H1 (cell line): ENCODE data around the gene HNRNPDL. TPM values are rescaled to one million over a fixed set of nuclear protein-coding genes. Genes with fewer than 3 reads are reported as not detected.
A peak's percentile ranks its signal among the peaks of the same experiment; 100 is the strongest.

Experiments
- CTCF ChIA-PET: fragments of 300-600 bp; sonication (Branson Sonifier 250); formaldehyde crosslinking; loops from one replicate; lab custom pipeline; 2021; ENCODE audit not compliant: partially characterized antibody; lab: Charles Lee
- POLR2A ChIA-PET: fragments of 300-600 bp; sonication (Branson Sonifier 250); formaldehyde crosslinking; loops from one replicate; lab custom pipeline; 2021; ENCODE audit warnings: inconsistent platforms; ENCODE audit not compliant: partially characterized antibody; lab: Charles Lee
- DNase-seq, 2 experiments: peaks; one replicate each; pipeline versions ENCODE4 v3.0.0 to v3.0.0-alpha.2; 2010 to 2022; ENCODE audit warnings: low spot score in 2 of 2, low read depth in 1 of 2, mixed read lengths in 1 of 2
- FAIRE-seq: peaks from 2 replicates; lab custom pipeline; 2011; peaks lifted over from hg19 to GRCh38; lab: Jason Lieb, UNC
- H2AFZ ChIP-seq: 2 replicates; pipeline ENCODE4 v1.8.1; 2012; ENCODE audit warnings: low read length, inconsistent platforms
- H2AK5ac ChIP-seq: 2 replicates; pipeline ENCODE4 v1.6.1; 2013; ENCODE audit warnings: low read depth, low read length
- H2BK120ac ChIP-seq: replicated peaks from 2 replicates; pipeline ENCODE3; 2013; ENCODE audit warnings: low read depth, low read length, inconsistent platforms
- H2BK12ac ChIP-seq: 2 replicates; pipeline ENCODE4 v1.6.1; 2013; ENCODE audit warnings: low read depth, low read length
- H2BK15ac ChIP-seq: 2 replicates; pipeline ENCODE4 v1.6.1; 2013; ENCODE audit warnings: low read length
- H2BK20ac ChIP-seq: 2 replicates; pipeline ENCODE4 v1.6.1; 2013; ENCODE audit warnings: low read length
- H2BK5ac ChIP-seq: 2 replicates; pipeline ENCODE4 v1.6.1; 2013; ENCODE audit warnings: low read depth, low read length
- H3K14ac ChIP-seq: 2 replicates; pipeline ENCODE4 v1.6.1; 2013; ENCODE audit warnings: inconsistent platforms; ENCODE audit not compliant: insufficient read length
- H3K18ac ChIP-seq: 2 replicates; pipeline ENCODE4 v1.6.1; 2013; ENCODE audit warnings: low read length; ENCODE audit errors: extremely low read depth
- H3K23ac ChIP-seq: 2 replicates; pipeline ENCODE4 v1.6.1; 2013; ENCODE audit warnings: inconsistent platforms; ENCODE audit not compliant: insufficient read length
- H3K23me2 ChIP-seq: 2 replicates; pipeline ENCODE4 v1.6.1; 2013; ENCODE audit warnings: low read depth, low read length
- H3K27ac ChIP-seq: 2 replicates; pipeline ENCODE4 v1.6.1; 2011; ENCODE audit warnings: low read depth, low read length, inconsistent platforms
- H3K27me3 ChIP-seq, 4 experiments: replicated peaks in 1 of 4; 1 replicate in 1 of 4; 2 replicates in 3 of 4; pipeline versions ENCODE4 v1.6.1 to v1.8.1; 2011 to 2013; ENCODE audit warnings: low read length in 3 of 4, mild to moderate bottlenecking in 3 of 4, inconsistent platforms in 2 of 4, mixed read lengths in 2 of 4, moderate library complexity in 1 of 4; ENCODE audit not compliant: control insufficient read depth in 3 of 4, insufficient read depth in 3 of 4; ENCODE audit errors: extremely low read depth in 1 of 4
- H3K36me3 ChIP-seq, 4 experiments: 2 replicates each; pipeline versions ENCODE4 v1.6.1 to v1.8.1; 2011 to 2013; ENCODE audit warnings: mild to moderate bottlenecking in 4 of 4, low read length in 3 of 4, moderate library complexity in 2 of 4, control low read depth in 1 of 4, inconsistent platforms in 1 of 4; ENCODE audit not compliant: insufficient read depth in 4 of 4, control insufficient read depth in 2 of 4
- H3K4ac ChIP-seq: replicated peaks from 2 replicates; pipeline ENCODE3; 2013; ENCODE audit warnings: low read length, low read depth, mixed read lengths, inconsistent platforms; ENCODE audit not compliant: insufficient read length
- H3K4me1 ChIP-seq, 4 experiments: replicated peaks in 1 of 4; 1 replicate in 1 of 4; 2 replicates in 3 of 4; pipeline versions ENCODE4 v1.6.1 to v1.8.1; 2011 to 2013; ENCODE audit warnings: low read length in 3 of 4, inconsistent platforms in 2 of 4, mixed read lengths in 1 of 4; ENCODE audit not compliant: insufficient read depth in 4 of 4, control insufficient read depth in 3 of 4
- H3K4me2 ChIP-seq, 2 experiments: 2 replicates each; pipeline versions ENCODE4 v1.6.1 to v1.8.1; 2011 to 2013; ENCODE audit warnings: low read depth in 2 of 2, low read length in 2 of 2, control low read depth in 1 of 2, inconsistent platforms in 1 of 2, mild to moderate bottlenecking in 1 of 2; ENCODE audit not compliant: insufficient read depth in 1 of 2
- H3K4me3 ChIP-seq, 4 experiments: fragments of 200-600, 300-600 bp in 1 of 4; sonication (generic), shearing (Covaris generic), sonication (Bioruptor Twin) in 1 of 4; 2 replicates each; pipeline versions ENCODE4 v1.5.1 to v1.8.1; 2011 to 2016; ENCODE audit warnings: low read length in 4 of 4, low read depth in 3 of 4, control low read depth in 2 of 4, inconsistent platforms in 2 of 4, mild to moderate bottlenecking in 2 of 4, mixed read lengths in 1 of 4, moderate library complexity in 1 of 4; ENCODE audit not compliant: insufficient read depth in 2 of 4; ENCODE audit errors: extremely low read depth in 1 of 4
- H3K56ac ChIP-seq: replicated peaks from 2 replicates; pipeline ENCODE3; 2013; ENCODE audit warnings: low read depth, mild to moderate bottlenecking, mixed read lengths, low read length, inconsistent platforms; ENCODE audit not compliant: insufficient read length
- H3K79me1 ChIP-seq: 2 replicates; pipeline ENCODE4 v1.6.1; 2013; ENCODE audit warnings: low read depth, low read length, control low read depth
- H3K79me2 ChIP-seq, 2 experiments: 2 replicates each; pipeline versions ENCODE4 v1.6.1 to v1.8.1; 2012 to 2013; ENCODE audit warnings: low read length in 2 of 2, mild to moderate bottlenecking in 2 of 2, inconsistent platforms in 1 of 2; ENCODE audit not compliant: insufficient read depth in 2 of 2, control insufficient read depth in 1 of 2
- H3K9ac ChIP-seq, 4 experiments: replicated peaks in 1 of 4; 1 replicate in 1 of 4; 2 replicates in 3 of 4; pipeline versions ENCODE4 v1.6.1 to v1.8.1; 2011 to 2013; ENCODE audit warnings: low read depth in 3 of 4, low read length in 3 of 4, control low read depth in 2 of 4, mild to moderate bottlenecking in 2 of 4, moderate library complexity in 2 of 4, inconsistent platforms in 1 of 4; ENCODE audit errors: extremely low read depth in 1 of 4
- H3K9me3 ChIP-seq, 2 experiments: 2 replicates each; pipeline versions ENCODE4 v1.6.1 to v1.8.1; 2012 to 2013; ENCODE audit warnings: mild to moderate bottlenecking in 2 of 2, moderate library complexity in 2 of 2, control low read depth in 1 of 2, inconsistent platforms in 1 of 2, low read depth in 1 of 2, low read length in 1 of 2, mixed read lengths in 1 of 2; ENCODE audit not compliant: insufficient read depth in 2 of 2
- H4K20me1 ChIP-seq, 2 experiments: replicated peaks in 1 of 2; 2 replicates each; pipeline versions ENCODE3 to v1.8.1; 2011 to 2013; ENCODE audit warnings: inconsistent platforms in 2 of 2, low read length in 2 of 2, mild to moderate bottlenecking in 1 of 2; ENCODE audit not compliant: insufficient read depth in 2 of 2, control insufficient read depth in 1 of 2
- H4K5ac ChIP-seq: 2 replicates; pipeline ENCODE4 v1.6.1; 2013; ENCODE audit warnings: low read length, low read depth, mixed read lengths, inconsistent platforms; ENCODE audit not compliant: insufficient read length
- H4K8ac ChIP-seq: 2 replicates; pipeline ENCODE4 v1.8.0; 2013; ENCODE audit warnings: mild to moderate bottlenecking, moderate library complexity, low read length, inconsistent platforms; ENCODE audit not compliant: insufficient read depth; ENCODE audit errors: extremely low read depth
- H4K91ac ChIP-seq: replicated peaks from 2 replicates; pipeline ENCODE3; 2013; ENCODE audit warnings: low read length, mixed read lengths, inconsistent platforms; ENCODE audit not compliant: insufficient read length
- POLR2A ChIP-seq, 2 experiments: IDR thresholded peaks; 1 replicate in 1 of 2; 2 replicates in 1 of 2; pipeline ENCODE4 v1.6.1; 2011; ENCODE audit warnings: low read depth in 2 of 2, low read length in 2 of 2, mild to moderate bottlenecking in 2 of 2; ENCODE audit errors: control extremely low read depth in 1 of 2
- POLR2AphosphoS5 ChIP-seq: IDR thresholded peaks from 2 replicates; pipeline ENCODE4 v1.6.1; 2011; ENCODE audit warnings: low read depth, low read length
- TAF7 ChIP-seq: optimal IDR thresholded peaks from 2 replicates; pipeline ENCODE3; 2011; ENCODE audit warnings: low read depth, mild to moderate bottlenecking, inconsistent platforms, low read length, moderate library complexity, borderline replicate concordance
- WGBS, 2 experiments: shearing (Covaris generic) in 1 of 2; methylation state at CpG; one replicate each; pipeline versions ENCODE4 v1.1.6 to v1.1.7; 2013 to 2015; ENCODE audit warnings: low lambda C conversion rate in 2 of 2, mixed read lengths in 2 of 2, inconsistent platforms in 1 of 2, low coverage in 1 of 2, missing lambda C conversion rate in 1 of 2; ENCODE audit not compliant: insufficient replicate concordance in 2 of 2, insufficient coverage in 1 of 2, insufficient read length in 1 of 2; ENCODE audit errors: extremely low coverage in 1 of 2, missing lambda C conversion rate in 1 of 2; 5-methylcytosine and 5-hydroxymethylcytosine counted together
- polyA plus RNA-seq, 7 experiments: library from polyadenylated mRNA; depleted of rRNA in 3 of 7; stranded (reverse) in 5 of 7; unstranded in 2 of 7; fragments of >200 nt in 5 of 7; fragments of 200-250 nt in 2 of 7; gene quantifications; 1 replicate in 5 of 7; 2 replicates in 1 of 7; 4 replicates in 1 of 7; pipeline versions ENCODE4 v1.2.1 to v1.2.3, GENCODE V29; 2011 to 2013; ENCODE audit warnings: missing spikeins in 2 of 7, mixed read lengths in 2 of 7
- total RNA-seq: library from RNA; stranded (reverse); fragmentation: NEBNext Ultra II Directional; extraction: Animal tissue kit (Norgen Biotek cat#: 25700); gene quantifications from 2 replicates; pipeline ENCODE4 v1.2.1, GENCODE V29; 2021

HNRNPDL gene
- total and polyA plus RNA-seq, 2 of the 8 experiments (the other 6 are each of a cell fraction or from before 2014, with no cell fraction given), result 197 to 411 TPM

DNA sequence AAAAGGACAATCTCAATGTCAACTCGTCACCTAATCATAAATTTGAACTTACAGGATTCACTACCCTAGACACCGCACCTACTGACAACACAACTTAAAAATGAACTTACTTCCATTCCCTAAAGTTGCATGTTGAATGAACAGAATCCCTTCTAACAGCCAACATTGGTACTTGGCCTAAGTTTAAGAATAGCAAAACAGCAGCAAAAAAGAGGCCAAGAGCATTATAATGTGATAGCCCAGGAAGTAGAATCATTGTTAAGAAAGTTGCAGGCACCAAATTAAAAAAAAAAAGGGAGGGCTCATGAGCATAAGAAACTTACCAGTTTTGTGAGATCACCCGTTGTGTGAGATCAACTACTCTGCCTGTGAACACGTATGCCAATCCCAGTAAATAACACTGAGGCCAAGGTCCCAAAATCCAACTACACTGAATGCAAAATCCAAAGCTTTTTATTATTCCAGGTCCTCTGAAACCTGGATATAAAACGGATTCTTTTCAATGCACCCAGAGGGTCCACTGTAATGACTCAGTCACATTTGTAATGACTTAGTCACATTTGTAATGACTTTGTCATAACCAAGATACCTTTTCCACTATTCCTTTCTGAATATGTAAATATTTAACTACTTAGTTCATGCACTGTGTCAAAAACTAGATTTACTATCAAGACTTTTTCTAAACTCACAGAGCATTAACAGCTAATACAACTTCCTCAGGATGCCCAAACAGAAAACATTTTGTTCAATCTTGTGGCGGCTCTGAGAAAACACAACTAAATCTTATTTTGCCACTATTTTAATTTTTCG is 6.8 kb downstream of the HNRNPDL start:
- POLR2A ChIA-PET, result interaction anchor here (1.0 to 4.6 kb wide), 19 partner anchors 8 to 175 kb away, joined by 3 to 152 read pairs (median 7); partner anchors contain the start of gene HNRNPD
- peak; percentile 16 for TF ChIP-seq TAF7
- TF ChIP-seq POLR2AphosphoS5, result peak; percentile 95
- TF ChIP-seq POLR2A (IDR thresholded peaks at IDR 0.05; ENCODE audit: control extremely low read depth in 1 of 2, low read depth in 2 of 2, low read length in 2 of 2), result peak; percentile 86 to 90

More for the DNA sequence above, 6.8 kb downstream of the HNRNPDL start:
- no peak overlapping the region for H3K23ac ChIP-seq
- no peak overlapping the region for H2BK120ac ChIP-seq
- H3K9me3 ChIP-seq, result no peaks in the 10 kb centered on the region
- no peak overlapping the region for H3K14ac ChIP-seq
- H3K4me3 ChIP-seq, result no peak overlapping the region
- CTCF ChIA-PET, result interaction anchor here (0.8 to 1.2 kb wide), 2 partner anchors 8 to 14 kb away, joined by 3 to 6 read pairs; no protein-coding TSS in a partner anchor
- H3K56ac ChIP-seq, result no peak overlapping the region
- DNase-seq (no peak), FAIRE-seq (peak; percentile 28)
- no peaks in the 10 kb centered on the region for H3K27me3 ChIP-seq
- H3K36me3 ChIP-seq, result peaks cover 17 to 56% (median 43%) of the 10 kb centered on the region in 4 experiments
- H3K4me2 ChIP-seq, result no peak overlapping the region
- no peak overlapping the region for H2AFZ ChIP-seq
- H3K23me2 ChIP-seq, result no peaks in the 10 kb centered on the region; the same call in none of the 2 replicates
- peaks cover 0 to 4% (median 2%) of the 10 kb centered on the region in 4 experiments; a peak in 3 of 7 replicates for H3K4me1 ChIP-seq
- H2BK5ac ChIP-seq, result no peak overlapping the region
- H2AK5ac ChIP-seq, result no peak overlapping the region
- H4K8ac ChIP-seq, result no peak overlapping the region
- no peak overlapping the region for H4K91ac ChIP-seq
- H3K9ac ChIP-seq, result no peak overlapping the region
- H2BK20ac ChIP-seq, result no peak overlapping the region
- H3K4ac ChIP-seq, result no peak overlapping the region
- no peak overlapping the region for H2BK12ac ChIP-seq
- H3K79me1 ChIP-seq, result no peaks in the 10 kb centered on the region
- H4K5ac ChIP-seq, result no peak overlapping the region
- peaks cover 18 to 36% of the 10 kb centered on the region in 2 experiments for H3K79me2 ChIP-seq
- H4K20me1 ChIP-seq, result peaks cover 26 to 28% of the 10 kb centered on the region in 2 experiments
- no peak overlapping the region for H3K27ac ChIP-seq
- H3K18ac ChIP-seq, result no peak overlapping the region
- 89 to 100% methylated on average over 1 to 7 of the region's 7 CpGs for WGBS, 2 experiments
- no peak overlapping the region for H2BK15ac ChIP-seq
